SK-N-DZ (cell line): ENCODE measurements around the gene MBD1.
"Not testable (repeated sequence)": the region's sequence is repeated elsewhere in the genome, so short reads cannot be mapped to it uniquely, and the experiment has no call there.

Experiments
- DNase-seq: peaks from one replicate; pipeline ENCODE4 v3.0.0-alpha.2; 2015; ENCODE audit warnings: low spot score

The MBD1 gene

DNA sequence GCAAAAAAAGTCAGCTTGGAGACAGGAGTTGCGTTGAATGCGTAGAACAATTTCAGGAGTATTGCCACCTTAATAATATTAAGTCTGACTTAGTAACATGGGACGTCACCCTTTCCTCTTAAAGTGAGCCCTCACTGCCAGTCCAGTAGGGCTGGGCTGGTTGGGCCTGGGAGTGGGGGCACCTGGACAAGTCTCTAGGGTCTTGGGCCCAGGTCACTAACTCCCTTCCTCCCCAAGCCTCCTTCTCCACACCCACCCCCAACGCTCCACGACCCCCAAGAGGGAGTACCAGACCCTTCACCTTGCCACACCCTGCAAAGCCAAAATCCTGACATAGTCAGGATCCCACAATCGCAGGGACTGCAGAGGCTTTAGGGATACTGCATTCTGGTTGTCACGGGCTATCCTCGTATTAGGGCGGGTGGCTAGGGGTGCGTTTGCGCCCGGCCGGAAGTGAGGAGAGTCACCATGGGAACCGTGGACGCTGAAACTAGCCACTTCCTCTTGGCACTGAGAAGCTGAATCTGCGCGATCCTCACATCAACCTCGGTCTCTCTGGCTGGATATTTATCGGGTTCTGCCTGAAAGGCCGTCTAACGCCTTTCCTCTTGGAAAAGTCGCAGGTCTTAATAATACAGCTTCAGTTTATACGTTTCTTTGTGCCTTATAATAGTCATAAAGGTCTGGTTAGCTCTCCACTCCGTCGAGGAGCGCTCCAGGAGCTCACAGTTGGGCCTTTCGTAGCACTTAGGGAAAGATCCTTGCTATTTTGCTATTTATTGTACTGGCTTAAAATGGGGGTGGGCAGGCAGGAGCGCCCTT, 16.5 kb upstream of the MBD1 start:
- DNase-seq, result peak; percentile 43

- no peak for DNase-seq
These were observed 11.7 kb upstream of the MBD1 start for GRCh38 chr18:50293039-50293438.

DNA sequence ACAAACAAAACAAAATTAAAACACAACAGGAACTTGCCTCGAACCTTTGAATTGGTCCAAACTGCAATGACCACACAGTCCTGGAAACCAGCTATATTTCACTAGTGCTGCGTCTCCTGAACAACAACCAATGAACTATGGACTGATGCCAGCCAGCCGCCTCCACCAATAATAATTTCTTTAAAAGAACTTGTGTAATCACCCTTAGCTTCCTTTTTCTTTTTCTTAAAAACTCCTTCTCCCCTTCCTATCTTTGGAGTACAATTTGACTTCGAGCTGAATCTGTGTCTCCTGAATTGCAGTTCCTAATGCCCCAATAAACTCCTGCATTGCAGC, 7.8 kb upstream of the MBD1 start:
- DNase-seq, result no peak

DNA sequence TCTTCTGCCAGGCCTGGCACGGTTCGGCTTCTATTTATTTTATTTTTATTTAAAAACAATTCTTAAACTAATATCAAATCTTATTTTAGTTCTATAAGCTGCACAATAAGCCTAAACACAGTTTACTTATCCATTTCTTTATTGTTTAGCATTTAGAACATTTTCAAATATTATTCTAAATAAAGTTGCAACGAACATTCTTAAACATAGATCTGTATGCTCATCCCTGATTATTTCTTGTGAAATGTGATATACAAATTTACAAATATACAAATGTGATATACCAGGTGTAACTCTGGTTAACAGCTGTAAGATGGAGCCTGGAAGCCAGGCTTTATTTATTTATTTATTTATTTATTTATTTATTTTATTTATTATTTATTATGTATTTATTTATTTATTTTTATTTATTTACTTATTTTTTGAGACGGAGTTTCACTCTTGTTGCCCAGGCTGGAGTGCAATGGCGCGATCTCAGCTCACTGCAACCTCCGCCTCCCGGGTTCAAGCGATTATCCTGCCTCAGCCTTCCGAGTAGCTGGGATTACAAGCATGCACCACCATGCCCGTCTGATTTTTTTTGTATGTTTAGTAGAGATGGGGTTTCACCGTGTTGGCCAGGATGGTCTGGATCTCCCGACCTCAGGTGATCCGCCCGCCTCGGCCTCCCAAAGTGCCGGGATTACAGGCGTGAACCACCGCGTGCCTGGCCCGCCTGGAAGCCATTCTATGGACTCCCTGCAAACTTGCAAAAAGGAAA, 7.2 kb upstream of the MBD1 start:
- not testable (repeated sequence) for DNase-seq

DNA sequence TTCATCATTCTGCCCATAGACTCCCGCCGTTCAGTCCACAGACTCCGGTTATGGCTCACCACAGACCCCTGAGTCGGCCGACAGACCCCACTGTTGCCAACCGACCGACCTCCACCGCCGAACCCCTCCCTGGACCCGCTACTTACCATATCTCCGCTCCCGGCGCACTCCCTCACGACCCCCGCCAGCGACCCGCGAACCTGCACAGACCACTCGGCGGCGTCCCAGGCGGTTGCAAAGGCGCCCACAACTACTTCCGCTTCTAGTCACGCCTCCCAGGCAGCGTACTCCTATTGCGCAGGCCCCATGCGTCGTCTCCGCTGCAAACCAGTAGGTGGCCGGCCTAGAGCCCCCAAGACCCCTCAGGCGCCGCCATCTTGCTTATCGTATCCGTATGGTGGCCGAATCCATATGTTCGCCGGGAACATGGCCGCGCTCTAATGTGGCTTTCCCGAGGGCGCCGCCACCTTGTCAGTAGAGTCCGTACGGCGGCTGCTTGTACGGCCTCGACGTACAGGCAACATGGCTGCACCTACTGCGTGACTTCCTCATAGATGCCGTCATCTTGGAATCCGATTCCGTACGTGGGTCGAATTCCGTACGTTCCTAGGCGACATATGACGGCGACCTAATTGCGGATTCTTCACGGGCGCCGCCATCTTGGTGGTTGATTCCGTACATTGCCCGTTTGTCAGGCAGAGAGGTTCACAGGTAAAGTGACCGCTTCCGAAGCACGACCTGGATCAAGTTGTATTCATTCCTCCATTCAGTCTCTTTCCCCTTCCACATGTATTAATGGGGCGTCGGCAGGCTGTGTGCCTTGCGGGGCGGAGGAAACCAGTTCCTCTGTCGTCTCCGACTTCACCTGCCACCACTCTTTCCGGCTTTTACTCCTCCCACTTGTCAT, 6.4 kb upstream of the MBD1 start, which contains the start of gene CXXC1:
CXXC1 (minus strand) TSS at position 252 of the 907 bp plus-strand sequence; CDS start at position 149, 103 bp downstream.
- peak; percentile 99 for DNase-seq

- DNase-seq, result no peak
These were observed 5.7 kb upstream of the MBD1 start for GRCh38 chr18:50287028-50287440.

DNA sequence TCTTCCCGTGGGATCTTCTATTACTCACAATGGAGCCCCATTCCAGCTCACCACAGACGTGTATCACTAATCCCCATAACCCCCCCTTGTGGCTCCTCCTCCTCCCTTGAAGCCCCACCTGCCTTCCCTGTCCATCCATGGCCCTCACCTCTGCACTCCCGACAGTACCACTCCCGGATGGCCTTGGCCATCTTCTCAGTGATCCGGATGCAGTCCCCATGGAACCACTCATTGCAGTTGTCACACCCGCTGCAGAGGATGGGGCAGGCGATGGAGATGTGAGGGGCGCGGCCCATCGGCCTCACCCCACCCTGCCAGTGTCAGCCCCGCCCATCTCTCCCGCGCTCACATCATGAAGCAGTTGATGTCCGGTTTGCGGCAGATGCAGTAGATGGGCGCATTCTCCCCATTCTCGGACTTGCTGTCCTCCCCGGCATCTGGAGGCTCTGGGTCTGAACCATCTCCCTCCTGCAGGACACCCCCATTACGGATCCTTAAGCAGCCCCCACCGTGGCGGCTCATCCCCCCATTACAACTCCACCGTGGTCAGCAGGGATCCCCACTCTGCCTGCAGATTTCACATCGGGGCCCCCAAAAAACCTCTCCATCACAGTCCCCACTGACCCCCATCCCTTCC, 5.2 kb upstream of the MBD1 start:
- DNase-seq, result no peak

DNA sequence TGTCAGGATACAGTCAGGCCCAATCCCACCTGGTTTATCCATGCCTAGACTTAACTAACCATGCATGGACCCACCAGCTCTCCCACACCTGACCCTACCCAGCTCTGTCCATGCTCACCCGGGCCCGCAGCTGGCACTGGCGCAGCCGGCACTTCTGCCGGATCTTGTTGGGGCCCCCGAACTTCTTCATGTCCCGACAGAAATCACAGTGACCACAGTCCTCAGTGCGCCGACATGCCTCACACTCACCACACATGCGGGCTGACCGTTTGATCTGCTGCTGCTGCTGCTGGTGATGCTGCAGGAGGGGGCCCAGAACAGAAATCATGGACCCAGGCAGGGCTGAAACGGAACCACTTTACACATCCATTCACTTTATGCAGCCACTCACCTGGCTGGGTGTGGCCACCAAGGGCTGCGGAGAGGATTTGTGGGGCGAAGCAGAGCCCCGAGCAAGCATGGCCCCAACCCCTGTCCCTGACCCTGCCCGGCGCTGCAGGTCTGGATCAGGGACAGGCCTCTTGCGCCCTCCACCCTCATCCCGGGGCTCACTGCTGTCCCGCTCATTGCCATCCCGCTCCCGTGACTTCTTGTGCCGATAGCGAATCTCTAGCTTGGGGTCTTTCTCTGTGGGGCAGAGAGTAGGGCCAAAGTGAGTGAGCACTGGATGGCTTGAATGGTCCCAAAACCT, 4.5 kb upstream of the MBD1 start:
- no peak for DNase-seq

- DNase-seq, result no peak
These were observed 3.7 kb upstream of the MBD1 start for GRCh38 chr18:50285071-50285470.

- DNase-seq, result no peak
These were observed 3.0 kb upstream of the MBD1 start for GRCh38 chr18:50284255-50284885.

DNA sequence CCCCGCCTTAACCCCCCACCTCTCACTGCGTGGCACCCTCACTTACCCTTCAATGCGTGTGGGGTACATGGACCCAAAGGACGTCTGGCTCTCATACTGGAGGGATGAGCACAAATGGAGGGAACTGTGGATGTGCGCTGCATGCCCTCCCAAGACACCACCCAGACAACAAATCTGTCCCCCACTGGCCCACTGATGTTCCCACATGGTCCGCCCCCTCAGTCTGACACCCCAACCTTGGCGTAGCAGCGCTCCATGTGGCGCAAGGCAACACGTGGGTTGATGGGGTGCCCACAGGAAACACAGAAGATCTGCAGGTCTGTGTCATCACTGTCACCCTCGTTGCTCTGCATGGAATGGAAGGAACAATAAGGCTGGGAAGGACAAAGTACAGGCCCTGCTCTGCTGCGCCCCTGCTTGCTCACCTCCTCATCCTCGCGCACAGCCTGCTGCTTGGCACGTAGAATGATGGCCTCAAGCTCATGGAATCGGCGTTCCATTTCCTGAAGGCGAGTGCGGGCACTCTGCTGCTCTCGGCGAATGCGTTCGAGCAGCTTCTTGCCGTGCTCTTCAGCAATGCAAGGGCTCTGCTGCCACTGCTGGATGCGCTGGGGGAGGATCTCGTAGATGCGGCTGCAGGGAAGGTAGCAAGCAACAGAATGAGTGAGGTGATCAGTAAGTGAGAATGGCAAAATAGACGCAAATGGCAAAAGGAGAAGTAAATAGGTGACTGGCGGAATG, 2.3 kb upstream of the MBD1 start:
- DNase-seq, result no peak

GRCh38 chr18:50282521-50283335, 1.4 kb upstream of the MBD1 start:
- DNase-seq, result no peak

GRCh38 chr18:50281972-50282520, 723 bp upstream of the MBD1 start:
- no peak for DNase-seq

- DNase-seq, result no peak
These were observed 522 bp downstream of the MBD1 start for GRCh38 chr18:50280707-50281294.

DNA sequence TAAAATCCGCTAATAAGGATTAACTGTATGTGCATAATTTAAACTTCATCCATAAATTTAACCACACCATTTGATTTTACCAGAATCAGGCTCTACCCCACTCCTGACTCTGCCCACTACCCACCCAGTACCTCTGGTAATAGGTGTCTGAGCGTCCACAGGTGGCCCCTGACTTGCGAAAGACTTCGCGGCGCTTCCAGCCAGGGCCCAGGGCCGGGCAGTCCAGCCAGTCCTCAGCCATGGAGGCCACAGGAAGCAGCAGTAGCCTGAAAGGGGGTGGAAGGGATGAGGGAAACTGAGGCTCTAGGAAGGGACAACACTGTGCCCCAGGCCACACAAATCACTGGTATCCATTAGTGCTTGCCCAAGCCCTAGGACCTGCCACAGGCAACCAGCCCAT, 1.6 kb downstream of the MBD1 start:
- DNase-seq, result no peak

DNA sequence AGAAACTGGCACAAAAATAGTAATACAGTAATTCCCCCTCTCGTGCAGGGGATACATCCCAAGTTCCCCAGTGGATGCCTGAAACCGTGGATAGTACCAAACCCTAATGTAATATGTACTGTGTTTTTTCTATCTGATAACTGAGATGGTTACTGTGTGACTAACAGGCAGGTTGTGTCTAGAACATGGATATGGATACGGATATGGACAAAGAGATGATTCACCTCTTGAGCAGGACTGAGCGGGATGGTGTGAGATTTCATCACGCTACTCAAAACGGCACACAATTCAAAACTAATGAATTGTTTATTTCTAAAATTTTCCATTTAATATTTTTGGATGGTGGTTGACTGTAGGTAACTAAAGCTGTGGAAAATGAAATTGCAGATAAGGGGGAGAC, 3.4 kb downstream of the MBD1 start:
- DNase-seq, result no peak

GRCh38 chr18:50276452-50276851, 4.9 kb downstream of the MBD1 start:
- DNase-seq, result no peak

- DNase-seq, result no peak
These were observed 5.8 kb downstream of the MBD1 start for GRCh38 chr18:50275503-50276036.
